Lower lobe of right lung (tissue), 2 donors: Measurements from ENCODE around the gene KATNIP. TPM values are rescaled to one million over a fixed set of nuclear protein-coding genes. Genes with fewer than 3 reads are reported as not detected.
"Not testable (repeated sequence)": the region's sequence is repeated elsewhere in the genome, so short reads cannot be mapped to it uniquely, and the experiment has no call there.

ENCODE experiments used
- ATAC-seq, 2 donors: fragments of 200-7000 bp; cut with Tn5 transposase; one replicate each; pipeline ENCODE4 v1.9.1; 2020 to 2022; ENCODE audit warnings: mild to moderate bottlenecking in 2 of 2, moderate library complexity in 2 of 2
- DNase-seq: peaks from one replicate; pipeline ENCODE4 v3.0.0-alpha.2; 2020
- H3K27ac ChIP-seq: fragments of 200-600 bp; one replicate; pipeline ENCODE4 v1.8.0; 2022
- H3K27me3 ChIP-seq: fragments of 200-600 bp; one replicate; pipeline ENCODE4 v1.8.0; 2022; ENCODE audit warnings: low read depth
- H3K36me3 ChIP-seq: fragments of 200-600 bp; one replicate; pipeline ENCODE4 v1.8.0; 2022; ENCODE audit warnings: mild to moderate bottlenecking
- H3K4me1 ChIP-seq: fragments of 200-600 bp; one replicate; pipeline ENCODE4 v1.8.0; 2022
- H3K4me3 ChIP-seq: fragments of 200-600 bp; one replicate; pipeline ENCODE4 v1.8.0; 2022; ENCODE audit warnings: mild to moderate bottlenecking
- H3K9me3 ChIP-seq: fragments of 200-600 bp; one replicate; pipeline ENCODE4 v1.8.0; 2022
- intact Hi-C: fragments of 100-400 bp; cut with DNase I; formaldehyde crosslinking; loops from one replicate; pipeline ENCODE4 v1.11.0; 2022
- total RNA-seq: library from RNA; stranded (reverse); fragmentation: NEBNext Ultra II Directional; extraction: Animal tissue kit (Norgen Biotek cat#: 25700); gene quantifications from one replicate; pipeline ENCODE4 v1.2.1, GENCODE V29; 2021
- TF ChIP-seq, protein P1 (sequence below): fragments of 200-600 bp; IDR thresholded peaks from one replicate; pipeline ENCODE4 v1.8.0; 2022; ENCODE audit warnings: antibody characterized with exemption, mild to moderate bottlenecking
- donor health status: DM: no; HTN: yes; CAD: no; lungs with severe emphysema.

KATNIP gene
- total RNA-seq, 1 donor from 2014 or later = 32.9 TPM

DNA sequence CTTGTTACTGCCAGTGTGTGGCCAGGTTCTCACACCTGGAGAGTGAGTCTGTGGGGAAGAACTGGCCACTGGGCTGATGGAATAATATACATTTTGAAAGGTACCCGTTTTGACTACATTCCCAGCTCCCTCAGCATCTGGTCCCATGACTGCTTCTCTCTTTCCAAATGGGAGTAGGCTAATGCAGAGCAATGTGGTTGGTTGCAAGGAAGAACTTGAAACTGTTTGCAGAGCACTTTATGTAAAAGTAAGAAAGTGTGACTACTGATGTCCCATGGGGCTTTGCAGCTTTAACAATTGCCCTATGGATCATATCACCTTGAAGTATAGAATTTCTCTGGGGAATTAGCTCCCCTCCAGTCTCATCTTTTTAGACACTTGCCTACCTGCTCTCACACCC is 9.0 kb downstream of the KATNIP start:
- H3K27ac ChIP-seq = no peak overlapping the region
- no peak overlapping the region for H3K4me3 ChIP-seq
- no peaks in the 10 kb centered on the region for H3K27me3 ChIP-seq
- no peak for DNase-seq
- peaks cover 10% of the 10 kb centered on the region for H3K36me3 ChIP-seq
- no peak for ATAC-seq
- intact Hi-C loops = no loop called here
- TF ChIP-seq, protein P1, sequence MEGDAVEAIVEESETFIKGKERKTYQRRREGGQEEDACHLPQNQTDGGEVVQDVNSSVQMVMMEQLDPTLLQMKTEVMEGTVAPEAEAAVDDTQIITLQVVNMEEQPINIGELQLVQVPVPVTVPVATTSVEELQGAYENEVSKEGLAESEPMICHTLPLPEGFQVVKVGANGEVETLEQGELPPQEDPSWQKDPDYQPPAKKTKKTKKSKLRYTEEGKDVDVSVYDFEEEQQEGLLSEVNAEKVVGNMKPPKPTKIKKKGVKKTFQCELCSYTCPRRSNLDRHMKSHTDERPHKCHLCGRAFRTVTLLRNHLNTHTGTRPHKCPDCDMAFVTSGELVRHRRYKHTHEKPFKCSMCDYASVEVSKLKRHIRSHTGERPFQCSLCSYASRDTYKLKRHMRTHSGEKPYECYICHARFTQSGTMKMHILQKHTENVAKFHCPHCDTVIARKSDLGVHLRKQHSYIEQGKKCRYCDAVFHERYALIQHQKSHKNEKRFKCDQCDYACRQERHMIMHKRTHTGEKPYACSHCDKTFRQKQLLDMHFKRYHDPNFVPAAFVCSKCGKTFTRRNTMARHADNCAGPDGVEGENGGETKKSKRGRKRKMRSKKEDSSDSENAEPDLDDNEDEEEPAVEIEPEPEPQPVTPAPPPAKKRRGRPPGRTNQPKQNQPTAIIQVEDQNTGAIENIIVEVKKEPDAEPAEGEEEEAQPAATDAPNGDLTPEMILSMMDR = no peak
- H3K4me1 ChIP-seq = no peaks in the 10 kb centered on the region
- H3K9me3 ChIP-seq = no peaks in the 10 kb centered on the region

DNA sequence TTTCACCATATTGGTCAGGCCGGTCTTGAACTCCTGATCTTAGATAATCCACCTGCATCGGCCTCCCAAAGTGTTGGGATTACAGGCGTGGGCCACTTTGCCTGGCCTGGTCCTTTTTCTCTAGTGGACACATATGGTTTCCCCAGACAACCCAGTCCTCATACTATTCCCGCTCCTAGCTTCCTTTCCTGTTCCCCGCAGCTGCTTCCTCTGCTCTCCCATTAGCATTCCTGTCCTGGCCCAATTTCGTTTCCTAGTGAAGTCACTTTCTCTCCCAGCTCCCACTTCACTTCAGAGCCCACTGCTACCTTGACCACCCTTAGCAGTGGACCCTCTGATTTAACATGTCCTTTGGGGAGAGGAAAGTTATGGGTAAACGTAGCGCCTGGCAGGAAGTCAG is 11.3 kb downstream of the KATNIP start:
- Histone ChIP-seq H3K36me3 (peaks cover 10% of the 10 kb centered on the region), H3K27ac (no peak overlapping the region), H3K27me3 (no peaks in the 10 kb centered on the region), H3K4me1 (no peaks in the 10 kb centered on the region), H3K9me3 (no peaks in the 10 kb centered on the region), H3K4me3 (no peak overlapping the region)
- intact Hi-C loops = no loop called here
- no peak for ATAC-seq
- TF ChIP-seq, protein P1 = no peak
- no peak for DNase-seq

DNA sequence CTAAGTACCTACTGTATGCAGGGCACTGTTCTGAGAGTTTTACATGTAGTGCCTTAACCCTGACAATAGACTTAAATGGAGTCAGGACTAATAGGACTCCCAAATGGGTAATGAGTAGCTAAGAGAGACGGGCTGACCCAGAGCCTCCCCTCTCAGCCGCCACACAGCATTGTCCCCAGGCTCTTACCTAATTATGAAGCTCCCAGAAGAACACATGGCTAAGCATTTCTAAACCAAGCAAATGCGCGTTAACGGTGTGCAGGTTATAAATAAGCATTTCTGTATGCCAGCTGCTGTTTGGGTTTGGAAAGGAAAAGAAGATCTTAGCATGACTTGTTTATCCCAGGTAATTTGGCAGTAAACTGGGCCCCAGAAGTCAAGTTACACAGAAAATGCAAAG is 14.3 kb downstream of the KATNIP start:
- intact Hi-C loops = no loop called here
- no peak overlapping the region for H3K4me3 ChIP-seq
- TF ChIP-seq, protein P1 = no peak
- H3K4me1 ChIP-seq = no peaks in the 10 kb centered on the region
- no peak for ATAC-seq
- H3K27me3 ChIP-seq = no peaks in the 10 kb centered on the region
- no peak overlapping the region for H3K27ac ChIP-seq
- DNase-seq = no peak
- H3K36me3 ChIP-seq = no peaks in the 10 kb centered on the region
- H3K9me3 ChIP-seq = no peaks in the 10 kb centered on the region

DNA sequence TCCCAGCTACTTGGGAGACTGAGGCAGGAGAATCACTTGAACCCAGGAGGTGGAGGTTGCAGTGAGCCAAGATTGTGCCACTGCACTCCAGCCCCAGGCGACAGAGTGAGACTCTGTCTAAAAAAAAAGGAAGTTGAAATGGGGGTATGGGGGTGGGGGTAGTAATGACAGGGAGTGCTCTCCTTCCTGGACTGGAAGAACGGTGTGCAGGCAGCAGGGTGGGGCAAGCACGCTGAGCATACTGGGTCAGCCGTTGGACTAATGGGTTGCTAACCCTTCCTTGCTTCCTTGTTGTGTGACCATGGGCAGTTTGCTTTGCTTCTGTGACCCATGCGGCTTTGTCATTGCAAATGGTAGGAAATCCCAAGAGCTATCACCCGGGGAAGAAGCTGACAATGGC is 16.5 kb downstream of the KATNIP start:
- DNase-seq = no peak
- intact Hi-C loops = no loop called here
- no peaks in the 10 kb centered on the region for H3K4me1 ChIP-seq
- no peaks in the 10 kb centered on the region for H3K27me3 ChIP-seq
- H3K36me3 ChIP-seq = peaks cover 5% of the 10 kb centered on the region
- H3K9me3 ChIP-seq = no peaks in the 10 kb centered on the region
- ATAC-seq = no peak
- TF ChIP-seq, protein P1 = no peak
- H3K4me3 ChIP-seq = no peak overlapping the region
- H3K27ac ChIP-seq = no peak overlapping the region

DNA sequence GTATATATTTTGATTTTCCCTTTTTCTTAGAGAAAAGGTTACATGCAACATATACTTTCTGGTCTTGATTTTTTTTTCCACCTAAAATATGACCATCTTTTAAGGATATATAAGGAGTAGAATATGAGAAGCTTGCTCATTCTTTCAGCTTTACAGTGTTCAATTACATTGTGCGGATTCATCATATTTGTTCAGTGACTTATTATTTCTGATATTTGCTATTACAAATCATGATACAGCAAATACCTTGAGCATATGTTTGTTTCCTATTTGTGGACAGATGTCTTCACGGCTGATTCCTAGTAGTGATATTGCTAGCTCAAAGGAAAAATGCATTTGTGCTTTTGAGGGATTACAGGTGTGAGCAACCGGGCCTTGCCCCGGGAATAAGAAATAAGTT is 18.1 kb downstream of the KATNIP start:
- H3K27ac ChIP-seq = no peak overlapping the region
- H3K4me1 ChIP-seq = no peaks in the 10 kb centered on the region
- peaks cover 5% of the 10 kb centered on the region for H3K36me3 ChIP-seq
- no peak overlapping the region for H3K4me3 ChIP-seq
- TF ChIP-seq, protein P1 = no peak
- no peak for DNase-seq
- H3K9me3 ChIP-seq = no peaks in the 10 kb centered on the region
- no peak for ATAC-seq
- no peaks in the 10 kb centered on the region for H3K27me3 ChIP-seq
- intact Hi-C loops = no loop called here

DNA sequence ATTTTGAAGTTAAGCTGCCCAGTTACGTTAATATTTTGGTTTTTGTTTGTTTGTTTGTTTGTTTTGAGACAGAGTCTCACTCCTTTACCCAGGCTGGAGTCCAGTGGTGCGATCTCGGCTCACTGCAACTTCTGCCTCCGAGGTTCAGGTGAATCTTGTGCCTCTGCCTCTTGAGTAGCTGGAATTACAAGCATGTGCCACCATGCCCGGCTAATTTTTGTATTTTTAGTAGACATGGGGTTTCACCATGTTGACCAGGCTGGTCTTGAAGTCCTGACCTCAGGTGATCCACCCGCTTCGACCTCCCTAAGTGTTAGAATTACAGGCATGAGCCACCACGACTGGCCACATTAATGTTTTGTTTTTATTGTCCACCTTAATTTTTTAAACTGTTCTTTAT is 21.0 kb downstream of the KATNIP start:
- ATAC-seq, H3K9me3 ChIP-seq, intact Hi-C loops, H3K27ac ChIP-seq, H3K27me3 ChIP-seq, H3K4me1 ChIP-seq, DNase-seq, H3K4me3 ChIP-seq: not testable (repeated sequence)
- H3K36me3 ChIP-seq = peaks cover 13% of the 10 kb centered on the region
